Right hindlimb (tissue), 1 donor: Measurements from ENCODE around the gene FAM120C.

Experiments
- DNase-seq: peaks from one replicate; pipeline ENCODE4 v3.0.0-alpha.2; 2018

Gene FAM120C

DNA sequence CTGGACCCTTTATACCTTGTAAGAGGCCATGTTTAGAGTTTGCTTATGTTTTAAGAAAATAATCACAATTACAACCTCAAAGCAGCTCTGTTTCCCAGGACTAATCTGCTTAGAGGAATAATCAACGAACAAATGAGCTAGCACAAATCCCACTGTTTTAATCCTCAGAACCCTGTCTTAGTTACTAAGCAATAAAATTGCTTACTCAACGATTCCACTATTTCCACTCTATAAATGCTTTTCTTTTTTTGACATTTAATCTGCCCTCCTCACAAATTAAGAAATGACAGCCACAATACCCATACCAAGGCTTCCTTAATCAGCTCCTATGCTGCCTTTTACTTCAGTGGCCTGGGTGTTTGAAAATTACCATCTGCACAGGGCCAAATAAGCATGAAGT lies 48.8 kb downstream of the FAM120C start:
- no peak for DNase-seq

DNA sequence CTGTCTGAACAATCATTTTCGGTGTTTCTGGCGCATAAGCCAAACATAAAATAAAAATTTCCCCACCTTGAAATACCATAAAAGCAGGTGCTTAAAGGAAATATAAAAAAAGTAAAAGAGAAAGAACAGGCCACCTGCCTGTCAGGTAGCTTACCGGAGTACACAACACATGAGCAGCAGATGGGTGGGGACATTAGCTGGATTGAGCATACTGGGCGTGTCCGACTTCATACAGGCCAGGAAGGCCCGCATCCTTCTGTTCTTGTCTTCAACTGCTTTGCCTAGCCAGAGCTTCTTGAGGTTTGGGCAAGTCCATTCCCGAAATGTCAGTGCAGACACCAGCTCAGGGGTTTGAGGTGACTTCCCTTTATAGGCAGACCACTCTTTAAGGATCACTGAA lies 66.7 kb downstream of the FAM120C start:
- DNase-seq: no peak

DNA sequence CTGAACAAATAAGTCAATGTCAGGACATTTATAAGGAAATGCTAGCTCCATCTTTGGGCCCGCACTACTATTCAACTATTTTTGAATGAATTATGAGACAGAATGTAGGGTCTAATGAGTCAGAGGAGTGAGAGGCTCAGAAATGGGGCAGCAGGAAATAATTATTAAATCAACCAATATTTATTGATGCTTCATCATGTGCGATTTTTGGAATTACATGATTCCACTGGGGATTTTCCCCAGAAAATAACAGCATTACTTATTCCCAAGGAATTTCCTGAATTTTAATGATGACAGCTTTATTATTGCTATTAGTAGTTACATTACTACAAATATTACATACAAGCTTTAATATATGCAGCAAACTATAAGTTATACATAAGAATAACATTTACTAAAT lies 89.5 kb downstream of the FAM120C start:
- DNase-seq: no peak

DNA sequence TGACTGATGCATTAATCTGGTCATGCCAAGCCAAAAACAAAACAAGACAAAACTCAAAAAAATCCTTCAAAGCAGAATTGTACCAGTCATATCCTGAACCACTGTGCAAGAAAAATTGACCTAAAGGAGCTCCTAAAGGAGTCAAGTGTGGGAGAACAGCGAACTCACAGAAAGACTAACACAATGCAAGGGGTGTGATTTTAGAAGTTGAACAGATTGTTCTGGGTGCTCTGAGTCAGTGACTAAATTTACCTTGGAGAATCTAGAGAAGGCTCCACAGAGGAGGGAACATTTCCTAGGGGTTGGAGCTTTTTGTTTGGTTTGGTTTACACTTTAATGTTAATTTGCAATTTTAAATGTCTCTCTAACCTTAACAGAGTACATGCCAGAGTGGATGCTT lies 89.9 kb downstream of the FAM120C start:
- DNase-seq: no peak

DNA sequence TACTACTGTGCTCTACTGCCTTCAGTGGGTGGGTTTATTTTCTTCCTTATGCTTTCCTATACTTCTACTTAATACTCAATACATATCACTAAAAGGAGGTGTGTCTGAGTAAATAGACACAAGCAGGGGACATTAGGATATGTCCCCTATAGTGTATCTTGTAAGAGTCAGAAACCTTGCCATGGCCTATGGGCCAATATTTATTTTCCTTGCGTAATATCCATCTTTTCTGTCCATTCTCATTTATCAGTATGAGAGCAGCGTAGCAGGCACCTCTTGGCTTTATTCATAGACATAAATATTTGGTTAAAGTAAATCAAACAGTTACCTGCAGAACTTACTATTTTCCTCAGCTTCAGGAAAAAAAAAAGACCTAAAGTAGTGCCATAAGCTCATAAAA lies 92.2 kb downstream of the FAM120C start:
- no peak for DNase-seq

DNA sequence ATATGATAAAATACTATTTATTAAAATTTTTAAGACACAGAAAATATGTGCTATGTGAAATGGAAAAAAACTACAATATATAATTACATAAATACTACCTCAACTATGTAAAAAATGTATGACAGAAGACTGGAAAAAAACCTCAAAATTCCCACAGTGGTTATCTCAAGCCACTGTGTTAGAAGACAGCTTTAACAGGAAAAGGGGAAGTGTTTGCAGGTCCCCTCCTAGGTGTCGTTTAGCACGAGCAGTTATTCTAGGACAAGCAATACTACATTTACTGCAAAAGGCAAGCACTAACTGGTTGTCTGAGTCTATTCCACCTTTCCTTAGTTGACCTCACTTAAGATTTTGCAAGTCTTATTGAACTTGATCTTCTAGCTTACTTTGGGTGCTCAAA lies 93.9 kb downstream of the FAM120C start:
- no peak for DNase-seq

DNA sequence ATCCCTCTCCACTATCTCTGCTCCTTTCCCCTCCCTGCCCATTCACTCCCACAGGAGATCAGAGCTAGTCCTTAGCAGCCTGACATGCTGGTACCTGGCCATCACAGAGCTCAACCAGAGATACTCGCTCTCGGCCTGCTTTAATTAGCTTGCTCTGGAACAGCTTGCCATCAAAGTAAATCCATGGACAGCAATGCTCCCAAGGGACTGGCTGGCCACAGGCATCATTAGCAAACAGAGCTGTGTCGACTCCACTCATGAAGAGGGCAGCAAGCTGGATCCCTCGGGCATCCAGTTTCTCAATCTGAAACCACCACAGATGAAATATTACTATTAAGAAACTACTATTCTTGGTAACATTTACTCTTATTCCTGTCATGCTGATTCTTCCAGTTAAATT lies 95.4 kb downstream of the FAM120C start:
- DNase-seq: no peak

DNA sequence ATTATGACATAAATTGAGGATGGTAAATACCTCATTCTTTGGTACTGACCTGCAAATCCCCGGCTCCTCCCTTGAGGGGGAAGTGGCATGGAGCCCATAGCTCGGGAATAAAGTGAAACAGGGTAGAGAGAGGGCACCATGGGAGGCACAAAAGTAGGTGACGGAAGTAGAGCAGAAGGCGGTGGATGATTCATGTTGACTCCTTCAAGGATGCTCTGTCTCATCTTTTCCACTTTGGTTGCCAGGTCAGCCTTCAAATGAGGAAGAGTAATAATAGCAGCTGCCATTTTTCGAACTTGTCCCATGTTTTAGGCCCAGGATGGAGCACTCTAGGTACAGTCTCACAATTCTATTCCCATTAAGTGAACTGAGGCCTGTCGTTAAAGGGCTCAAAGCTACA lies 97.4 kb downstream of the FAM120C start:
- no peak for DNase-seq

DNA sequence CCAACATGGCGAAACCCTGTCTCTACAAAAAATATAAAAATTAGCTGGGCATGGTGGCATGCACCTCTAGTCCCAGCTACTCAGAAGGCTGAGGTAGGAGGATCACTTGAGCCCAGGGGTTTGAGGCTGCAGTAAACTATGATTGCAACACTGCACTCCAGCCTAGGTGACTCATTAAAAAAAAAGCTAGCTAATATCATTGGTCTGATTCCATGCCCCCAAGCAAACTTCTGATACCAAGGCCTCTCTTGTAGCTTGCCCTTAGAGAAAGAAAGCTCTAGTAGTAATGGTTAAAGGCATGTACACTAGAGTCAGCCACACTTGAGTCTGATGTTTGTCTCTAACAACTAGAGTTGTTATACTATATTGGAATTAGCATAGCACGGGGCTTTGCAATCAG lies 106.2 kb downstream of the FAM120C start:
- no peak for DNase-seq

DNA sequence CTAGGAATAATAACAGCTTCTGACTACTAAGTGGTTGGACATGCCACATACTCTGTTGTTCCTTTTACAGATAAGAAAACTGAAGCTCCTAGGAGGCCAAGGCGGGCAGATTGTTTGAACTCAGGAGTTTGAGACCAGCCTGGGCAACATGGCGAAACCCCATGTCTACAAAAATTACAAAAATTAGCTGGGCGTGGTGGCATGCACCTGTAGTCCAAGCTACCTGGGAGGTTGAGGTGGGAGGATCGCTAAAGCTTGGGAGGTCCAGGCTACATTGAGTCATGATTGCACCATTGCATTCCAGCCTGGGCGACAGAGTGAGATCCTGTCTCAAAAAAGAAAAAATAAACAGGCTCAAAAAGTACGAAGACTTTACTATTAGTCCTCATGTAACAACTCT lies 108.2 kb downstream of the FAM120C start:
- DNase-seq: no peak

DNA sequence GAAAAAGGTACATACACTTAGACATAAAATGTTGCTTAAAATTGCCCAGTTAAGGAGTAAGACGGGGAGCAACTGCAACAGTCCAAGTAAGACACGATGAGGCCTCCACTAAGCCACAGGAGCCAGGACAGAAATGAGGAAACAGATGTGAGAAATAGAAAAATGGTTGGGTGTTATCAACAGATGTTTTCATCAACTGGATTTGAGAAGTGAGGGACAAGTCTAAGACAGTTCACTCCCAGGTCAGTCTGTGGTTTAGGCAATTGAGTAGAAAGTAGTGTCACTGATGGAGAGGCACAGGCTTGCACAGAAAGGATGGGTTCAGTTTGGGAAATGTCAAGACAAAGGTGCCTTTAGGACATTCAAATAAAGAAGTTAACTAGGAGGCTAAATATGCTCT lies 115.3 kb downstream of the FAM120C start:
- DNase-seq: no peak

DNA sequence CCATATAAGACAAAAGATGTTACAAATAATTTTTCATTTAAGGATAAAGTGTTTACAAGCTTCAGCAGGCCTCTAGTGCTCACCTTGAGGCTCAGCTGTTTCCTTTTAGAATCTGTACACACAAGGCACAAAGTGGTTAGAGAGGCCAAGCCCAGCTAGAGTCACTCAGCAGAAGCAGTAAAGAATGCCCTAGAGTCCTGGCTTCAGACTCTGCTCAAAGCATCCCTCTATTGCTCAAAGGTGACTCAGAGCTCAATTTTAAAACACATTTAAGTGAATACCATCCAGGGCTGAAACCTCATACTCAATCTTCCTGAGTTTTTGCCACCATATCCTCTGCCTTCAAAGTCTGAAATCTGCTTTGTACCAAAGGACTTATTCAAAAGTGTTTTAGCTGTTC lies 116.2 kb downstream of the FAM120C start:
- no peak for DNase-seq

DNA sequence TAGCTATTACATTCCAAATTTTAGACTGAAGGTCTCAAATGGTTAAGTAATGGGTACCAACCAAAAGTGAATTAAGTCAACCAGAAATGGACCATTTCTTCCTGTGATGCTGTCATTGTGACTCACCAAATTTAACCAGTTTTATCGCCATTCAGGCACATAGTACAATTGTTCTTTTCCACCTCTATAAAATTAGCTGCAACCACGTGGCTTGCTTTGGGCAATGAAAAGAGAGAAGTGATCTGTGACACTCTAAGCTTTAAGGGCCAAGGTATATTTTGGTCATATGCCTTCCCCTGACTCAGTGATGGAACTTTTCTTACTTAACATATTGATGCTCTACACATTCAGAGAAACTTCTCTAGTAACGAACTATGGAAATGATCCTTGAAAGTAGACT lies 118.5 kb downstream of the FAM120C start:
- no peak for DNase-seq

DNA sequence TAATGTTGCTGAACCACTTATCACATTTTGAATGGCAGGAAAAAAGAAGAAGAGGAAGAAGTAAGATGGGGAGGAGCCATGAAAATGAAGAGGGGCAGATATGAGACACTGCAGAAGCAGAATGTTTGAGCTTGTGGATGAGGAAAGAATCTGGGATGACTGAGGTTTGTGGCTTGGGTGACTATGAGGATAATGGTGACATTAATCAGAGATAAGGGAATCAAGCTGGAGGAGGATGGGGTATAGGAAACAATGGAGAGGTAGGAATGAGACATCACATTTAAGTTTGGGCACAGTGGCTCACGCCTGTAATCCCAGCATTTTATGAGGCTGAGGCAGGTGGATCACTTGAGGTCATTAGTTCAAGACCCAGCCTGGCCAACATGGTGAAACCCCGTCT lies 119.7 kb downstream of the FAM120C start:
- DNase-seq: no peak

DNA sequence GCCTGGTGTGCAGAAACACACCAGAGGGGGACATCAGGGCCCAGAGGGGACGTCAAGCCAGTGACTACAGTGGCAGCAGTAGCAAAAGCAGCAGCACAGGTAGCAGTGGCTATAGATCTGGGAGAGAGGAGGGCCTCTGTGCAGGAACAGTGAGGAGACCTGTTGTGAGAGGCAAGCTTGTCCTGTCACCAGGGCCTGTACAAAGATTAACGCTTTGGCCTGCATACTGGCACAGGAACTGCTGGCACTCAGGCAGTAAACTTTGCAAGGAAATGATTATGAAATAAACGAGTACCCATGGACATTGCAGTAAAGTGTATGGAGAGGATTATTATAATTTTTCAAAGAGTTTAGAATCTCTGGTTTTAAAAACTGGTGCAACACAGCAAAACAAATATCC lies 133.3 kb downstream of the FAM120C start:
- DNase-seq: no peak

DNA sequence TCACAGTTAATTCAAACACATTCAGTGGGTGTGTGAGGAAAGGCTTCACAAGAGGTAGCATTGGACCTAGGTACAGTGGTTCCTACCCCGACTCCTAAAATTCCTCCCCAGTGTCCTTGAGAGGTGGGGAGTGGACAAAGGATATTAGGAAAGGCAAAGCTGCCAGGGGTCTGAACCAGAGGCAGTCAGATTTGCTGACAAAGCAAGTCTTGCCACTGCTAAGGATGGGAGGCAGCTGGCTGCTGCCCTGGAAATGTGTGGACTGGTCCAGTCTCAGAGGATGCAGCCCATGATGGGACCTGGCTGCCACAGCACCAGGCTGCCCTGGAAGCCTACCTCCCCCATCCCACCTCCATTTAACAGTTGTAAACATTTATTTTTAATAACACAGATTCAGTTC lies 134.6 kb downstream of the FAM120C start:
- no peak for DNase-seq

DNA sequence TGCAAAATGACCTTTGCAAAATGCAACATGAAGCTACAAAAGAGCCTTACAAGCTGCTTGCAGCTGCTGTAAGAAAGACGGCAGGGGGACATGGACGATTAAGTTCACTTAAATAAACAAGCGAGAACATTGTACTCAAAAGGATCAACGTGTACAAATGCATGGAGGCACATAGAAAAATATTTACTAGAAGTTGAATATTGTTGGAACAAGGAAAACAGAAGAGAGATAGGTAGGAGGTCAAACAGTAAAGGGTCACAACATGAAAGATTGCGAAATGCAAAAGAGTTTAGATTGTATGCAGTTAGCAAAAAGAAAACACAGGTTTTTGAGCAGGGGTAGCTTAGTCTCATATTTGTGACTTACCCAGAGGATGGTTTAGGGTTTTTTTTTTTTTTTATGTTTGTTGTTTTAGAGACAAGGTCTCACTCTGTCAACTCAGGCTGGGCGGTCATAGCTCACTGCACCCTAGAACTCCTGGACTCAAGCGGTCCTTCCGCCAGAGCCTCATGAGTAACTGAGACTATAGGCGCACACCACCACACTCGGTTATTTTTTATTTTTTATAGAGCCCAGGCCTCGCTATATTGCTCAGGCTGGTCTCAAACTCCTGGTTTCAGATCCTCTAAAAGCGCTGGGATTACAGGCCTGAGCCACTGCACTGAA lies 137.4 kb downstream of the FAM120C start:
- no peak for DNase-seq

DNA sequence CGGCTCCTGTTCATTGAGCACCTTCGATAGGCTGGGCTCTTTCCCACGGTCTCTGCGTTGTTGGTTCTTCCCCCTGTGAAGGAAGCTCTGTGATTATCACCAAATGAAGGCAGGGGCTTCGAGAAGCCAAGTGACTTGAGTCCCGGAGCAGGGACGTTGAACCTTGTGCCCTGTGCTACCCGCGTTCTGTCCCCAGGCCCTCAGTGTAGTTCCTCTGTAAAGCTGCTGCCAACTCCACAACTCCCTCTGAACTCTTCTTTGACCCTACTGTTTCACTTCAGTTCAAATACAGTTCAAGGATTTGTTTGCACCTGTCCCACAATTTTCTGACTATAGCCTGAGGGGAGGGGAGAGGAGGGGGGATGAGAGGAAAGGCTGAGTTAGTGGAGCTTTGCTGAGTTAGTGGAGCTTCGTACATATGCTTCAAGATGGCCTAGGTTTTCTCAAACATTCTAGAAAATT lies 138.1 kb downstream of the FAM120C start:
- no peak for DNase-seq

DNA sequence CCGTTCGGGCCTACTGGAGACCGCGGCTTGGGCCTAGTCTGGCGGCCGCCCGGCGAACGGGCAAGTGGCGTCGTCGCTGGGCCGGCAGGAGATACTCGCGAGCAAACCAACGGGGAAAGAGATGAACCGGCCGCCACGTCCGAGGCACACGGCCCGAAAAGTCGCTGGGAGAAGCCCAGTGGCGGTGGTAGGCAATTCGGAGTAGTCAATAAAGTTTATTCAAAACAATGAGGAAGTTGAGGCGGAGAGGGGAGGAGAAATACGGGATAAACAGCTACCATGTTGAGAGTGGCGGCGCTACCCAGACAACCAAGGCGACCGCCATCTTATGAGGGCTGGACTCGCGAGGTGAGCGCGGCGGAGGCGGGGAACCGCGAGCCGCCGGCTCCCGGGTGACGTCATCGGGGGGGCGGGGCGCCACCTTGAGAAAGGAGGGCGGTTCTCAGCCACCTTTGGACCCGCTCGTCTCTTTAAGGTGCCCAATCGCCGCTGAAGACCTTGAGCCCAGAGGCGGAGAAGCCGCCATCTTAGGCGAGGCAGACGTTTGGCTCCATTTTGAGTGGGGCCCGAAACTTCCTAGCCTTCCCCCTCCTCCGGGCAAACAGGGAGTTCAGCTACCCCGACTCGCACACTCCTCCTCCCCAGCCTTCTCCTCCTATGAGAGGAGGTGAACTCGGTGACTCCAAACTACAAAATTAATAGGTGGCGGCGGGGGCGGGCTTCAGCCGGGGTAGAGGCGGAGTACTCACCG lies 138.8 kb downstream of the FAM120C start, which contains the start of gene PHF8:
Gene PHF8 (minus strand): TSS at position 348 of the 751 bp plus-strand sequence. CDS start 1,745 bp downstream, outside the sequence.
- DNase-seq: peak; percentile 96

DNA sequence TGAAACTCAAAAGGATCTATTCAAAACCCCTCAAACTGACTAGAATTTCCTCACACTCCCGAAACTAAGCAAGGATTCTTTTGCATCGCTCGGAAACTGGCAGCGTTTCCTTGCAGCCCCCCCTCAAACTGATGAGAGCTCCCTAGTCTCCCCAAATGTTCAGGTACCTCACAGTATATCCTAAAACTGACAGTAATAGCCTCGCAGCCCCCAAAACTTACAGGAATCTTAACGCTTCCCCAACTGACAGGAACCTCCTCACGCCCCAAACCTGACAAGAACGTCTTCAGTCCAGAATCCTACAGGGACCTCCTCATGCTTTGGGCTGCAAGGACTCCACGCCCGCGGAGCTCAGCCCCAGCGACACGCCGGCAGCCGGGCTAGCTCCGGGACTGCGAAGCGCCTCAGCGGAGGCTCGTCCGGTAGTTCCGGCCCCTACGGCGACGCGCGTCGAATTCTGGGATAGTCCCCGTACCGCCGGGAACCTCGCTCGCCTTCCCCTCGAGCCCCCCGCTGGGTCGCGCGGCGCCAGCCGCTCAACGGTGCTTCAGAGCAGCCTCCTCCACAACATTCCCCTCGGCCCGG lies 139.4 kb downstream of the FAM120C start:
- no peak for DNase-seq

DNA sequence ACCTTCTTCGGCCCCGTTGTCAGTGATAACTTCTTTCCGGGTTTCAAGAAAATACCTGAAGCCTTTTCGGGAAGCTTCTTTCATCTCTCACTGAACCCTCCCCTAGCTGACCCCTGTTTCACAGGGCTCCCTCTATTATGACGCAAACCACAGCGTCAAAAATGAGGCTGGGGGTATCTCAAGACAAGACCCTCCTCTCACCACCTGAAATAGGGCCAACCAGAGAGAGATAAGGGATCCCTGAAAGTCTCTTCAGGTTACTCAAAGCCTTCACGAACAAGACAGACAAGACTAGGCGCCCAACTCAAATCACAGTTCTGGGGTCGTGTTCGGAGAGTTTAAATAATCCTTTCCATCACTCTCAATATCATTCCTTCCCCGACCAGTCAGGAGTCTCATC lies 140.0 kb downstream of the FAM120C start:
- DNase-seq: no peak

DNA sequence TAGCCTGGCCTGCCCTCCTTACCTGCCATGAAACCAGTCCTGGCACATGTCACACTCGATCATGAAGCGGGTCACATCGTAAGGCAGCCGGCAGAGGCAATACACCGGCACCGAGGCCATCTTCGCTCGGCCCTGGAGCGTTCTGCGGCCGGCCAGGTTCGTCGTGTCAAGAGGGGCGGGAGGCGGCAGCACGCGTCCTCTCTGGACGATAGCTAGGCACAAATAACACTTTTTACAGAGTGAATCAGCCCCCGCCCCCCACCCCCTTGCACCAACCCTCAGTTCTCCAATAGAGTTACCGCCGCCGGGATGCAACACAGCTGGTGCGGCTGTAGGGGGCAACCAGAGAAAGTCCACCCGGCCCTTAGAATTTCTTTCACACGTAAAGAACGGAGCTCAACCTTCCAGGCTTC lies 140.4 kb downstream of the FAM120C start:
- DNase-seq: peak; percentile 65

DNA sequence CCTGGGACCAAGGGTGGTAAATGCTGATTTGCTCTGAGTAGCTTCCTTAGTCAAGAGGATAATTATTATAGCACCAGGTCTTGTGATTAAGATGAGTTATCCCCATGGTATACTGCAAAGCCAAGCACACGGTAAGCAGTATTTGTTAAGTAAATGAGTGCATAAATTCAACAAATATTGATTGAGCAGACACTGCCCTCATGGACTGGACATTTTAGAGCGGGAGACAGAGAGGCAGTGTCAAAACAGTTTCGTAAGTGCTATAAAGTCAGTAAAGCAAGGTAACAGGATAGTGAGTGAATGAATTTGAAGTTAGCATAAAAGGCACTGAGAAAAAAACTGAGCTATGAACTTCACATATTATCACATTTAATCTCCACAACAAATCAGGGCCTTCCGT lies 152.7 kb downstream of the FAM120C start:
- no peak for DNase-seq

DNA sequence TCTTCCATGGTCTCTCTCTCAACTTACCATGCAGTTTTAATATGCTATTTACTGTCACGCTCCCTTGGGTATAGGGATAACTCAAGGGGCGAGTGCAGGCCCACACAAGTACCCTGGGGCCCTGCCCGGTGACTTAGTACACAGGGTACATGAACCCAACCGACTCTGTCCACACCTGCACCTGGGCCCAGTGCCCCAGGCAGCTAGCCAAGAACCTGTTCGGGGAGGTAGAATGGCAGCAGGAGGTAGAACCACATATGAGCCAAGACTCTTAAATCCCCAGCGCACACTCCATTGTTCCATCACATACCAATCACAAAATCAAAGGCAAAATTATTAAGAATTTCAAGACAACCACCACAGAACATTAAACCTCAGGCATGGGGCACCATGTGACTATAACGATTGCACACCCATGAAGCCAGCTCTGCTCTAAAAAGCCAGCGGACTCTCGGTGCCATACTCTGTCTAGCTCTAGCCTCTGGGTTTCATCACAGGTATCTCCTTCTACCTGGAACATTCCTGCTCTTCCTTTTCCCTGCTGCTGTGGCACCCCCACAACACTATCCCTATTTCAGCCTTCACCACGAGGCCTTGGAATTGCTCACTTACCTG lies 153.4 kb downstream of the FAM120C start:
- no peak for DNase-seq
